Liver (tissue), 9 donors: ENCODE measurements around the gene NCDN. TPM values are rescaled to one million over a fixed set of nuclear protein-coding genes. Genes with fewer than 3 reads are reported as not detected.

ENCODE experiments used
- DNase-seq: peaks from one replicate; pipeline ENCODE4 v3.0.0-alpha.2; 2017; ENCODE audit warnings: low spot score
- H3K27ac ChIP-seq, 2 donors: one replicate each; pipeline ENCODE4 v1.7.0; 2013; ENCODE audit warnings: inconsistent platforms in 2 of 2, low read length in 2 of 2, control low read depth in 1 of 2, low read depth in 1 of 2, mild to moderate bottlenecking in 1 of 2
- H3K27me3 ChIP-seq, 4 donors: one replicate each; pipeline versions ENCODE4 v1.6.1 to v1.7.0; 2013; ENCODE audit warnings: low read length in 3 of 4, inconsistent platforms in 1 of 4, mild to moderate bottlenecking in 1 of 4, moderate library complexity in 1 of 4; ENCODE audit not compliant: control insufficient read depth in 4 of 4, insufficient read depth in 4 of 4
- H3K36me3 ChIP-seq, 4 donors: one replicate each; pipeline versions ENCODE4 v1.6.1 to v1.7.0; 2013; ENCODE audit warnings: low read length in 3 of 4, mild to moderate bottlenecking in 3 of 4, low read depth in 1 of 4, moderate library complexity in 1 of 4; ENCODE audit not compliant: control insufficient read depth in 4 of 4, insufficient read depth in 3 of 4
- H3K4me1 ChIP-seq, 4 donors: one replicate each; pipeline versions ENCODE4 v1.6.1 to v1.7.0; 2013; ENCODE audit warnings: low read length in 3 of 4, mild to moderate bottlenecking in 3 of 4, moderate library complexity in 1 of 4; ENCODE audit not compliant: control insufficient read depth in 4 of 4, insufficient read depth in 4 of 4
- H3K4me3 ChIP-seq, 3 donors: one replicate each; pipeline versions ENCODE4 v1.6.1 to v1.7.0; 2013; ENCODE audit warnings: low read length in 3 of 3, control low read depth in 1 of 3, low read depth in 1 of 3, mild to moderate bottlenecking in 1 of 3
- H3K9ac ChIP-seq, 2 donors: one replicate each; pipeline ENCODE4 v1.7.0; 2013; ENCODE audit warnings: low read length in 2 of 2, mild to moderate bottlenecking in 2 of 2, moderate library complexity in 2 of 2, control low read depth in 1 of 2, low read depth in 1 of 2
- H3K9me3 ChIP-seq, 4 donors: one replicate each; pipeline versions ENCODE4 v1.6.1 to v1.7.0; 2013; ENCODE audit warnings: low read length in 3 of 4; ENCODE audit not compliant: control insufficient read depth in 4 of 4
- EGR1 ChIP-seq, 2 donors: IDR thresholded peaks; 2 replicates each; pipeline ENCODE4 v1.6.1; 2016 to 2018; ENCODE audit warnings: antibody characterized with exemption in 2 of 2, low read depth in 2 of 2
- FOXA1 ChIP-seq: IDR thresholded peaks from 2 replicates; pipeline ENCODE4 v1.6.1; 2016; ENCODE audit warnings: antibody characterized with exemption
- FOXA2 ChIP-seq: IDR thresholded peaks from 2 replicates; pipeline ENCODE4 v1.6.1; 2016; ENCODE audit warnings: antibody characterized with exemption
- GABPA ChIP-seq, 2 donors: IDR thresholded peaks in 1 of 2; conservative IDR thresholded peaks in 1 of 2; 2 replicates each; pipeline ENCODE4 v1.6.1; 2016; ENCODE audit warnings: antibody characterized with exemption in 2 of 2, mild to moderate bottlenecking in 1 of 2, moderate library complexity in 1 of 2
- HNF4A ChIP-seq, 2 donors: conservative IDR thresholded peaks; 2 replicates each; pipeline ENCODE4 v1.6.1; 2016; ENCODE audit warnings: antibody characterized with exemption in 2 of 2, mild to moderate bottlenecking in 2 of 2
- JUND ChIP-seq, 2 donors: IDR thresholded peaks; 2 replicates each; pipeline ENCODE4 v1.6.1; 2016; ENCODE audit warnings: antibody characterized with exemption in 2 of 2
- MAX ChIP-seq: IDR thresholded peaks from 2 replicates; pipeline ENCODE4 v1.6.1; 2016; ENCODE audit warnings: antibody characterized with exemption
- NR2F2 ChIP-seq: IDR thresholded peaks from 2 replicates; pipeline ENCODE4 v1.6.1; 2016; ENCODE audit warnings: antibody characterized with exemption
- RAD21 ChIP-seq, 2 donors: IDR thresholded peaks; 2 replicates each; pipeline ENCODE4 v1.6.1; 2016; ENCODE audit warnings: antibody characterized with exemption in 2 of 2, mild to moderate bottlenecking in 2 of 2
- SP1 ChIP-seq: IDR thresholded peaks from 2 replicates; pipeline ENCODE4 v1.6.1; 2018; ENCODE audit warnings: antibody characterized with exemption, mild to moderate bottlenecking
- TAF1 ChIP-seq: conservative IDR thresholded peaks from 2 replicates; pipeline ENCODE4 v1.6.1; 2016; ENCODE audit warnings: antibody characterized with exemption, mild to moderate bottlenecking
- YY1 ChIP-seq: IDR thresholded peaks from 2 replicates; pipeline ENCODE4 v1.6.1; 2016; ENCODE audit warnings: antibody characterized with exemption, mild to moderate bottlenecking
- WGBS: extraction: QIAGEN DNeasy Blood & Tissue Kit; methylation state at CpG from one replicate; pipeline ENCODE4 v1.1.7; 2013; 5-methylcytosine and 5-hydroxymethylcytosine counted together
- polyA plus RNA-seq, 2 donors: library from polyadenylated mRNA; stranded (reverse) in 1 of 2; unstranded in 1 of 2; fragments of 200-250 nt in 1 of 2; fragments of >200 nt in 1 of 2; fragmentation: Nextera tagmentation in 1 of 2; extraction: Ambion mirVana in 1 of 2; gene quantifications; one replicate each; pipeline versions ENCODE4 v1.2.1 to v1.2.3, GENCODE V29; 2013 to 2015
- total RNA-seq, 2 donors: library from RNA; depleted of rRNA; stranded (reverse); fragments of >200 nt; gene quantifications; one replicate each; pipeline ENCODE4 v1.2.3, GENCODE V29; 2014
- TF ChIP-seq, protein P1 (sequence below): IDR thresholded peaks from 2 replicates; pipeline ENCODE4 v1.6.1; 2016; ENCODE audit warnings: antibody characterized with exemption, mild to moderate bottlenecking
- TF ChIP-seq, protein P2 (sequence below): IDR thresholded peaks from 2 replicates; pipeline ENCODE4 v1.6.1; 2016; ENCODE audit warnings: antibody characterized with exemption
- TF ChIP-seq, protein P3 (sequence below): IDR thresholded peaks from 2 replicates; pipeline ENCODE4 v1.6.1; 2016; ENCODE audit warnings: antibody characterized with exemption
- TF ChIP-seq, protein P4 (sequence below): fragments of 150-350 bp; IDR thresholded peaks from 2 replicates; pipeline ENCODE4 v1.5.1; 2017; ENCODE audit warnings: improper control_type of control experiment, low read depth, low read length; ENCODE audit not compliant: missing input control
- donor health status: healthy.
- donor health status: healthy.
- donor health status: healthy.
- donor health status: healthy.
- donor health status: healthy.

Gene NCDN
- total and polyA plus RNA-seq, 4 donors: 2.7 to 7.9 (median 5.6) TPM

- H3K36me3 ChIP-seq: peaks cover 0 to 6% (median 3%) of the 10 kb centered on the region in 4 donors
- no peaks in the 10 kb centered on the region for H3K9me3 ChIP-seq
- H3K4me3 ChIP-seq: no peak overlapping the region
- no peak overlapping the region for H3K27ac ChIP-seq
- 79% methylated on average over 12 of the region's 12 CpGs for WGBS
- H3K27me3 ChIP-seq: no peaks in the 10 kb centered on the region
- no peak overlapping the region for H3K9ac ChIP-seq
- peaks cover 0 to 21% (median 11%) of the 10 kb centered on the region in 4 donors for H3K4me1 ChIP-seq
- no peak for DNase-seq
- TF ChIP-seq NR2F2 (no peak), YY1 (no peak), EGR1 (IDR thresholded peaks at IDR 0.05; ENCODE audit: low read depth in 2 of 2) (no peak), RAD21 (IDR thresholded peaks at IDR 0.05) (no peak), JUND (IDR thresholded peaks at IDR 0.05) (no peak), FOXA1 (no peak), MAX (no peak), SP1 (no peak), FOXA2 (no peak), TAF1 (no peak), GABPA (IDR thresholded peaks at IDR 0.05 in 1 of 2, conservative IDR thresholded peaks at IDR 0.05 in 1 of 2) (no peak), HNF4A (conservative IDR thresholded peaks at IDR 0.05) (no peak)
- TF ChIP-seq, protein P1, sequence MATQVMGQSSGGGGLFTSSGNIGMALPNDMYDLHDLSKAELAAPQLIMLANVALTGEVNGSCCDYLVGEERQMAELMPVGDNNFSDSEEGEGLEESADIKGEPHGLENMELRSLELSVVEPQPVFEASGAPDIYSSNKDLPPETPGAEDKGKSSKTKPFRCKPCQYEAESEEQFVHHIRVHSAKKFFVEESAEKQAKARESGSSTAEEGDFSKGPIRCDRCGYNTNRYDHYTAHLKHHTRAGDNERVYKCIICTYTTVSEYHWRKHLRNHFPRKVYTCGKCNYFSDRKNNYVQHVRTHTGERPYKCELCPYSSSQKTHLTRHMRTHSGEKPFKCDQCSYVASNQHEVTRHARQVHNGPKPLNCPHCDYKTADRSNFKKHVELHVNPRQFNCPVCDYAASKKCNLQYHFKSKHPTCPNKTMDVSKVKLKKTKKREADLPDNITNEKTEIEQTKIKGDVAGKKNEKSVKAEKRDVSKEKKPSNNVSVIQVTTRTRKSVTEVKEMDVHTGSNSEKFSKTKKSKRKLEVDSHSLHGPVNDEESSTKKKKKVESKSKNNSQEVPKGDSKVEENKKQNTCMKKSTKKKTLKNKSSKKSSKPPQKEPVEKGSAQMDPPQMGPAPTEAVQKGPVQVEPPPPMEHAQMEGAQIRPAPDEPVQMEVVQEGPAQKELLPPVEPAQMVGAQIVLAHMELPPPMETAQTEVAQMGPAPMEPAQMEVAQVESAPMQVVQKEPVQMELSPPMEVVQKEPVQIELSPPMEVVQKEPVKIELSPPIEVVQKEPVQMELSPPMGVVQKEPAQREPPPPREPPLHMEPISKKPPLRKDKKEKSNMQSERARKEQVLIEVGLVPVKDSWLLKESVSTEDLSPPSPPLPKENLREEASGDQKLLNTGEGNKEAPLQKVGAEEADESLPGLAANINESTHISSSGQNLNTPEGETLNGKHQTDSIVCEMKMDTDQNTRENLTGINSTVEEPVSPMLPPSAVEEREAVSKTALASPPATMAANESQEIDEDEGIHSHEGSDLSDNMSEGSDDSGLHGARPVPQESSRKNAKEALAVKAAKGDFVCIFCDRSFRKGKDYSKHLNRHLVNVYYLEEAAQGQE: no peak
- TF ChIP-seq, protein P2, sequence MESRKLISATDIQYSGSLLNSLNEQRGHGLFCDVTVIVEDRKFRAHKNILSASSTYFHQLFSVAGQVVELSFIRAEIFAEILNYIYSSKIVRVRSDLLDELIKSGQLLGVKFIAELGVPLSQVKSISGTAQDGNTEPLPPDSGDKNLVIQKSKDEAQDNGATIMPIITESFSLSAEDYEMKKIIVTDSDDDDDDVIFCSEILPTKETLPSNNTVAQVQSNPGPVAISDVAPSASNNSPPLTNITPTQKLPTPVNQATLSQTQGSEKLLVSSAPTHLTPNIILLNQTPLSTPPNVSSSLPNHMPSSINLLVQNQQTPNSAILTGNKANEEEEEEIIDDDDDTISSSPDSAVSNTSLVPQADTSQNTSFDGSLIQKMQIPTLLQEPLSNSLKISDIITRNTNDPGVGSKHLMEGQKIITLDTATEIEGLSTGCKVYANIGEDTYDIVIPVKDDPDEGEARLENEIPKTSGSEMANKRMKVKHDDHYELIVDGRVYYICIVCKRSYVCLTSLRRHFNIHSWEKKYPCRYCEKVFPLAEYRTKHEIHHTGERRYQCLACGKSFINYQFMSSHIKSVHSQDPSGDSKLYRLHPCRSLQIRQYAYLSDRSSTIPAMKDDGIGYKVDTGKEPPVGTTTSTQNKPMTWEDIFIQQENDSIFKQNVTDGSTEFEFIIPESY: no peak
- TF ChIP-seq, protein P3, sequence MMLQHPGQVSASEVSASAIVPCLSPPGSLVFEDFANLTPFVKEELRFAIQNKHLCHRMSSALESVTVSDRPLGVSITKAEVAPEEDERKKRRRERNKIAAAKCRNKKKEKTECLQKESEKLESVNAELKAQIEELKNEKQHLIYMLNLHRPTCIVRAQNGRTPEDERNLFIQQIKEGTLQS: no peak
- TF ChIP-seq, protein P4, sequence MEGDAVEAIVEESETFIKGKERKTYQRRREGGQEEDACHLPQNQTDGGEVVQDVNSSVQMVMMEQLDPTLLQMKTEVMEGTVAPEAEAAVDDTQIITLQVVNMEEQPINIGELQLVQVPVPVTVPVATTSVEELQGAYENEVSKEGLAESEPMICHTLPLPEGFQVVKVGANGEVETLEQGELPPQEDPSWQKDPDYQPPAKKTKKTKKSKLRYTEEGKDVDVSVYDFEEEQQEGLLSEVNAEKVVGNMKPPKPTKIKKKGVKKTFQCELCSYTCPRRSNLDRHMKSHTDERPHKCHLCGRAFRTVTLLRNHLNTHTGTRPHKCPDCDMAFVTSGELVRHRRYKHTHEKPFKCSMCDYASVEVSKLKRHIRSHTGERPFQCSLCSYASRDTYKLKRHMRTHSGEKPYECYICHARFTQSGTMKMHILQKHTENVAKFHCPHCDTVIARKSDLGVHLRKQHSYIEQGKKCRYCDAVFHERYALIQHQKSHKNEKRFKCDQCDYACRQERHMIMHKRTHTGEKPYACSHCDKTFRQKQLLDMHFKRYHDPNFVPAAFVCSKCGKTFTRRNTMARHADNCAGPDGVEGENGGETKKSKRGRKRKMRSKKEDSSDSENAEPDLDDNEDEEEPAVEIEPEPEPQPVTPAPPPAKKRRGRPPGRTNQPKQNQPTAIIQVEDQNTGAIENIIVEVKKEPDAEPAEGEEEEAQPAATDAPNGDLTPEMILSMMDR: no peak
These were observed 5.6 kb downstream of the NCDN start for GRCh38 chr1:35563166-35563565.
